DND-41 (cell line): Measurements from ENCODE around the gene BOD1L1.

ENCODE experiments used
- ATAC-seq: fragments of 200-7000 bp; cut with Tn5 transposase; 3 replicates; pipeline ENCODE4 v1.9.1; 2021; ENCODE audit warnings: low read depth; ENCODE audit not compliant: insufficient read depth
- DNase-seq: peaks from one replicate; pipeline ENCODE4 v3.0.0-alpha.2; 2020
- H2AFZ ChIP-seq: 2 replicates; pipeline ENCODE4 v1.6.0; 2012; ENCODE audit warnings: low read depth, low read length
- H3K27ac ChIP-seq: 2 replicates; pipeline ENCODE4 v1.5.1; 2012; ENCODE audit warnings: low read length, inconsistent platforms
- H3K27me3 ChIP-seq: fragments of 200-600 bp; sonication (generic); 2 replicates; pipeline ENCODE4 v1.6.0; 2012; ENCODE audit warnings: low read length, mild to moderate bottlenecking, inconsistent platforms; ENCODE audit not compliant: insufficient read depth, poor library complexity
- H3K36me3 ChIP-seq: 2 replicates; pipeline ENCODE4 v1.5.1; 2012; ENCODE audit warnings: low read length, inconsistent platforms; ENCODE audit not compliant: insufficient read depth
- H3K4me1 ChIP-seq: 2 replicates; pipeline ENCODE4 v1.5.1; 2012; ENCODE audit warnings: mild to moderate bottlenecking, low read length; ENCODE audit not compliant: insufficient read depth
- H3K4me2 ChIP-seq: 2 replicates; pipeline ENCODE4 v1.6.0; 2012; ENCODE audit warnings: mild to moderate bottlenecking, moderate library complexity, low read length, inconsistent platforms; ENCODE audit not compliant: insufficient read depth
- H3K4me3 ChIP-seq, 2 experiments: fragments of 200-600 bp in 1 of 2; shearing (Covaris generic) in 1 of 2; 2 replicates each; pipeline ENCODE4 v1.5.1; 2012 to 2016; ENCODE audit warnings: inconsistent platforms in 2 of 2, low read length in 2 of 2, mild to moderate bottlenecking in 2 of 2, low read depth in 1 of 2, moderate library complexity in 1 of 2
- H3K79me2 ChIP-seq: 2 replicates; pipeline ENCODE4 v1.6.0; 2012; ENCODE audit warnings: low read length, inconsistent platforms; ENCODE audit not compliant: insufficient read depth
- H3K9ac ChIP-seq: 2 replicates; pipeline ENCODE4 v1.6.0; 2012; ENCODE audit warnings: low read depth, mild to moderate bottlenecking, inconsistent platforms, low read length, moderate library complexity
- H3K9me3 ChIP-seq: 2 replicates; pipeline ENCODE4 v1.5.1; 2012; ENCODE audit warnings: low read length, moderate library complexity, mild to moderate bottlenecking, inconsistent platforms; ENCODE audit not compliant: insufficient read depth, severe bottlenecking
- H4K20me1 ChIP-seq: 2 replicates; pipeline ENCODE4 v1.6.0; 2012; ENCODE audit warnings: low read length; ENCODE audit not compliant: insufficient read depth
- EZH2 ChIP-seq: IDR thresholded peaks from 3 replicates; pipeline ENCODE4 v1.6.1; 2012; ENCODE audit warnings: borderline replicate concordance, low read depth, mild to moderate bottlenecking, moderate library complexity, low read length, inconsistent platforms; ENCODE audit not compliant: severe bottlenecking
- TF ChIP-seq, protein P1 (sequence below): IDR thresholded peaks from 2 replicates; pipeline ENCODE4 v1.5.1; 2012; ENCODE audit warnings: borderline replicate concordance, low read length, moderate library complexity, mild to moderate bottlenecking; ENCODE audit not compliant: poor library complexity, severe bottlenecking; ENCODE audit errors: extremely low read depth

Gene BOD1L1

DNA sequence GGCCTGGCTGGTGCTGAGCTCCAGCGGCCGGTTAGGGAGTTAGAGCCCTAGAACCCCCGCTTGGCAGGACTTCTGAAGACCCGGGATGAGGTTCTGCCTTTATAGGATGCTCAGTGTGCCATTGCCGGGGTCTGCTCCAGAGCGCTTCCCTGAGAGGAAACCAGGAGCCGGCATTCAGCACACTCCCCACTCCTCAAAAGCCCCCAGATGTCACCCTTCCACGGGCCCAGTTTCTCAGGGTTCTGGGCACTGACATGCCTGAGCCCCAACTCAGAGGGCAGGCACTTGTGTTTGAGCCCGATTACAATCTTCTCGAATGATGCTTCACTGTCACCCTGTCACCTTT is 89.7 kb downstream of the BOD1L1 start:
- Histone ChIP-seq H3K79me2 (no peaks in the 10 kb centered on the region), H3K36me3 (no peaks in the 10 kb centered on the region), H3K4me1 (no peaks in the 10 kb centered on the region), H4K20me1 (no peaks in the 10 kb centered on the region), H3K27ac (no peak overlapping the region), H3K27me3 (no peaks in the 10 kb centered on the region), H3K4me3 (no peak overlapping the region), H3K9ac (no peak overlapping the region), H3K4me2 (no peak overlapping the region), H3K9me3 (peaks cover 3% of the 10 kb centered on the region), H2AFZ (no peak overlapping the region)
- TF ChIP-seq, protein P1, sequence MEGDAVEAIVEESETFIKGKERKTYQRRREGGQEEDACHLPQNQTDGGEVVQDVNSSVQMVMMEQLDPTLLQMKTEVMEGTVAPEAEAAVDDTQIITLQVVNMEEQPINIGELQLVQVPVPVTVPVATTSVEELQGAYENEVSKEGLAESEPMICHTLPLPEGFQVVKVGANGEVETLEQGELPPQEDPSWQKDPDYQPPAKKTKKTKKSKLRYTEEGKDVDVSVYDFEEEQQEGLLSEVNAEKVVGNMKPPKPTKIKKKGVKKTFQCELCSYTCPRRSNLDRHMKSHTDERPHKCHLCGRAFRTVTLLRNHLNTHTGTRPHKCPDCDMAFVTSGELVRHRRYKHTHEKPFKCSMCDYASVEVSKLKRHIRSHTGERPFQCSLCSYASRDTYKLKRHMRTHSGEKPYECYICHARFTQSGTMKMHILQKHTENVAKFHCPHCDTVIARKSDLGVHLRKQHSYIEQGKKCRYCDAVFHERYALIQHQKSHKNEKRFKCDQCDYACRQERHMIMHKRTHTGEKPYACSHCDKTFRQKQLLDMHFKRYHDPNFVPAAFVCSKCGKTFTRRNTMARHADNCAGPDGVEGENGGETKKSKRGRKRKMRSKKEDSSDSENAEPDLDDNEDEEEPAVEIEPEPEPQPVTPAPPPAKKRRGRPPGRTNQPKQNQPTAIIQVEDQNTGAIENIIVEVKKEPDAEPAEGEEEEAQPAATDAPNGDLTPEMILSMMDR, result no peak
- TF ChIP-seq EZH2, result no peak
- DNase-seq, result no peak
- no peak for ATAC-seq

DNA sequence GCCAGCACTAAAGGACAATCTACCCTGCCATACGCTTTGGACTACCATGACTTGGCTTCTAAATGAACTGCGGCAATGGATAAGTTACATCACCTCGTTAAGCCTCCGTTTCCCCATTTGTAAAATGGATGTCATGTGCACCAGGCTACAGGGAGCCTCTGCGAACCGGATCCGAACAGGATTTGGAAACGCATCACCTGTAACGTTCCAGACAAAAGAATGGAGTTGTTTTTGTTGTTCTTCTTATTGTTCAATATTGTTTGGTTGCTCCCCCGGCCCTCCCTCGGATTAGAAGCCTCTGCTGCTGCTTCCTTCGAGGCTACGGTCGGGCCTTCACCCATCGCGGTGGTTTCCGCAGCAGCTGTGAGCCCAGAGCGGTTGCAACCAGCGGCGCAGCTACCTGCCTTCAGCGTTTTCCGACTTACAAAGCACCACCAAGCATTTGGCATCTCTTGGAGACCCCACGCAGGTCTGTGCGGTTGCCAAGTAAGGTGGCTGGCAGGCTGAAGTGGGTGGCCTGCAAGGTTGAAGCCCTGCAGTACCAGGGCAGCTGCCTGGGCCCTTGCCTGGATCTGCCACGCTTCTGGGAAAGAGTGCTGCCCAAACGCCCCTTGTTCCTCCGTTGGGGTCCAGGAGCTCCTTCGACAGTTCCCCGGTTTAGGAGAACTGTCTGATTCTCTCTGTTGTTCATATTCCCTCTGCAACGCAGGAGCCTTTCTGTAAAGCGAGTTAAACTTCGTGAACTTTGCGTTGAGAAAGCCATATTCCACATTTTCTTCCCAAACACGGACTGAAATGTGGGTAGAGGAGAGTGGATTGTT is 90.3 kb downstream of the BOD1L1 start:
- no peak overlapping the region for H3K4me3 ChIP-seq
- no peaks in the 10 kb centered on the region for H4K20me1 ChIP-seq
- no peak overlapping the region for H3K9ac ChIP-seq
- TF ChIP-seq, protein P1, result no peak
- no peak for TF ChIP-seq EZH2
- no peaks in the 10 kb centered on the region for H3K36me3 ChIP-seq
- H3K9me3 ChIP-seq, result no peaks in the 10 kb centered on the region
- no peak overlapping the region for H2AFZ ChIP-seq
- H3K27me3 ChIP-seq, result no peaks in the 10 kb centered on the region
- H3K79me2 ChIP-seq, result no peaks in the 10 kb centered on the region
- H3K4me2 ChIP-seq, result no peak overlapping the region
- ATAC-seq (no peak), DNase-seq (no peak)
- H3K4me1 ChIP-seq, result no peaks in the 10 kb centered on the region
- no peak overlapping the region for H3K27ac ChIP-seq

DNA sequence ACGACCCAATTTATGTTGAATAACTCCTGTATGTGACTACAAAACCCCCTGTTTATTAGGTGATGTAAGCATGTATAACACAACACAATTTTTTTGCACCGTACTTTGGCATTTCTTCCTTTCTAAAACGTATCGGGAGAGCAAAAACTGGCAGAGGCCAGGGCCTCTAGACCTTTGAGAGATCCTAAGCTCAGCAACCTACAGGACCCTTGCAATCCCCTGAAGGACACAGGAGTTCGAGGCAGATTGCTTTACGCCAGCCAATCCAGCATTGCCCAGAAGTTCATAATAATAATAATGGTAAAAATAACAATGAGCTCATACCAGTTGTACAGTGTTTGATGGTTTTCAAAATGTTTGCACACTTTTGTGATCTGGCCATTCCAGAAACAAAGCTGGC is 90.9 kb downstream of the BOD1L1 start:
- H3K27me3 ChIP-seq, result no peaks in the 10 kb centered on the region
- H3K4me3 ChIP-seq, result no peak overlapping the region
- no peaks in the 10 kb centered on the region for H3K9me3 ChIP-seq
- H3K36me3 ChIP-seq, result no peaks in the 10 kb centered on the region
- H2AFZ ChIP-seq, result no peak overlapping the region
- no peak overlapping the region for H3K27ac ChIP-seq
- H3K4me1 ChIP-seq, result no peaks in the 10 kb centered on the region
- no peak overlapping the region for H3K9ac ChIP-seq
- ATAC-seq (no peak), DNase-seq (no peak)
- H3K4me2 ChIP-seq, result no peak overlapping the region
- TF ChIP-seq, protein P1, result no peak
- TF ChIP-seq EZH2, result no peak
- H3K79me2 ChIP-seq, result no peaks in the 10 kb centered on the region
- no peaks in the 10 kb centered on the region for H4K20me1 ChIP-seq
